ENCODE data around the gene SEH1L.

- TF ChIP-seq CTCF (IDR thresholded peaks at IDR 0.05; ENCODE audit: low read length) = no peak
- TF ChIP-seq EZH2 (IDR thresholded peaks at IDR 0.05; ENCODE audit: borderline replicate concordance, low read length) = no peak
Measured at GRCh38 chr18:12907258-12907925, 40.4 kb upstream of the SEH1L start.
